HG03432 (cell line): ENCODE data around the gene DNAI4.
"Not testable (repeated sequence)": the region's sequence is repeated elsewhere in the genome, so short reads cannot be mapped to it uniquely, and the experiment has no call there.

Experiments
- ATAC-seq: cut with Tn5 transposase; IDR thresholded peaks from one replicate; pipeline ENCODE4 v1.9.1; 2021; ENCODE audit warnings: mild to moderate bottlenecking, moderate library complexity; ENCODE audit not compliant: unreplicated experiment

Gene DNAI4

GRCh38 chr1:66924756-66925557 lies at the start of gene DNAI4, which contains the start of gene MIER1:
DNAI4 (minus strand) TSS chr1:66924856; CDS start chr1:66924831, 25 bp downstream.
MIER1 (plus strand) TSS chr1:66924990; CDS start chr1:66925029, 39 bp downstream.
- ATAC-seq, result peak; percentile 97

GRCh38 chr1:66968574-66968973 lies 43.9 kb upstream of the DNAI4 start:
- ATAC-seq, result no peak

- not testable (repeated sequence) for ATAC-seq
Measured at GRCh38 chr1:66966188-66966873, 41.7 kb upstream of the DNAI4 start.

GRCh38 chr1:66957938-66958337 lies 33.3 kb upstream of the DNAI4 start:
- ATAC-seq, result no peak

GRCh38 chr1:66954208-66954607 lies 29.6 kb upstream of the DNAI4 start:
- ATAC-seq, result peak; percentile 81

GRCh38 chr1:66951513-66951912 lies 26.9 kb upstream of the DNAI4 start:
- ATAC-seq, result no peak

GRCh38 chr1:66947267-66947666 lies 22.6 kb upstream of the DNAI4 start:
- ATAC-seq, result no peak

GRCh38 chr1:66945316-66945715 lies 20.7 kb upstream of the DNAI4 start:
- ATAC-seq, result no peak

GRCh38 chr1:66944330-66945274 lies 19.9 kb upstream of the DNAI4 start:
- no peak for ATAC-seq

GRCh38 chr1:66943361-66943969 lies 18.8 kb upstream of the DNAI4 start:
- no peak for ATAC-seq

- ATAC-seq, result no peak
Measured at GRCh38 chr1:66940981-66941380, 16.3 kb upstream of the DNAI4 start.

- ATAC-seq, result no peak
Measured at GRCh38 chr1:66938613-66939012, 14.0 kb upstream of the DNAI4 start.

GRCh38 chr1:66937529-66938234 lies 13.0 kb upstream of the DNAI4 start:
- no peak for ATAC-seq

GRCh38 chr1:66933887-66934700 lies 9.4 kb upstream of the DNAI4 start:
- no peak for ATAC-seq

GRCh38 chr1:66932291-66932690 lies 7.6 kb upstream of the DNAI4 start:
- no peak for ATAC-seq

- no peak for ATAC-seq
Measured at GRCh38 chr1:66931590-66931989, 6.9 kb upstream of the DNAI4 start.

- ATAC-seq, result no peak
Measured at GRCh38 chr1:66930823-66931174, 6.1 kb upstream of the DNAI4 start.

- peak; percentile 81 for ATAC-seq
Measured at GRCh38 chr1:66929999-66930822, 5.6 kb upstream of the DNAI4 start.

- no peak for ATAC-seq
Measured at GRCh38 chr1:66929691-66929998, 5.0 kb upstream of the DNAI4 start.
